Measurements from ENCODE around the gene MED12L.

DNA sequence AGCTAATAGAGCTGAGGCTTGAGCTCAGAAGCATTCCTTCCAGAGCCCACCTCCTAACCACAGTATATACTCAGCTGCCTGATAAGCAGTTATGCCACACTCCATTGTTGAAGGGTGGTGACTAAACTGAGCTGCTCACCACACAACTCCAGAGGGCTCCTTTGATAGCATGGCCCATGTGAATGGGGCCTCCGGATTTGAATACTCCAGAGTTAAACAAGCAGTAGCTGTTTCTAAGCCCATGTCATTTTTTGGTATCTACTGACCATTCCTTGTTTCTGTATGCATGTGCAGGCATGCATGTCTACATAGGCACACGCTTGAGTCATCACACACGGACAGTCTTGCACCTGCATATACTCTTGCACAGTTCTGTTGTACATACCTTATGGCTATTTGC lies 346.5 kb downstream of the MED12L start:
- TF ChIP-seq, protein P1, sequence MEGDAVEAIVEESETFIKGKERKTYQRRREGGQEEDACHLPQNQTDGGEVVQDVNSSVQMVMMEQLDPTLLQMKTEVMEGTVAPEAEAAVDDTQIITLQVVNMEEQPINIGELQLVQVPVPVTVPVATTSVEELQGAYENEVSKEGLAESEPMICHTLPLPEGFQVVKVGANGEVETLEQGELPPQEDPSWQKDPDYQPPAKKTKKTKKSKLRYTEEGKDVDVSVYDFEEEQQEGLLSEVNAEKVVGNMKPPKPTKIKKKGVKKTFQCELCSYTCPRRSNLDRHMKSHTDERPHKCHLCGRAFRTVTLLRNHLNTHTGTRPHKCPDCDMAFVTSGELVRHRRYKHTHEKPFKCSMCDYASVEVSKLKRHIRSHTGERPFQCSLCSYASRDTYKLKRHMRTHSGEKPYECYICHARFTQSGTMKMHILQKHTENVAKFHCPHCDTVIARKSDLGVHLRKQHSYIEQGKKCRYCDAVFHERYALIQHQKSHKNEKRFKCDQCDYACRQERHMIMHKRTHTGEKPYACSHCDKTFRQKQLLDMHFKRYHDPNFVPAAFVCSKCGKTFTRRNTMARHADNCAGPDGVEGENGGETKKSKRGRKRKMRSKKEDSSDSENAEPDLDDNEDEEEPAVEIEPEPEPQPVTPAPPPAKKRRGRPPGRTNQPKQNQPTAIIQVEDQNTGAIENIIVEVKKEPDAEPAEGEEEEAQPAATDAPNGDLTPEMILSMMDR (IDR thresholded peaks at IDR 0.05 in 2 of 3, conservative IDR thresholded peaks at IDR 0.05 in 1 of 3; ENCODE audit: borderline replicate concordance in 1 of 3, insufficient read depth in 1 of 3, low read depth in 2 of 3, low read length in 2 of 3), result no peak
- TF ChIP-seq POLR2A (IDR thresholded peaks at IDR 0.05; ENCODE audit: borderline replicate concordance, extremely low read depth, insufficient read depth, insufficient read length) (no peak), SRF (IDR thresholded peaks at IDR 0.05; ENCODE audit: low read depth) (no peak), JUND (IDR thresholded peaks at IDR 0.05) (no peak), ZFX (IDR thresholded peaks at IDR 0.05) (no peak)
